ENCODE data around the gene CALCA.
"Not testable (repeated sequence)": the region's sequence is repeated elsewhere in the genome, so short reads cannot be mapped to it uniquely, and the experiment has no call there.

CALCA gene, protein sequence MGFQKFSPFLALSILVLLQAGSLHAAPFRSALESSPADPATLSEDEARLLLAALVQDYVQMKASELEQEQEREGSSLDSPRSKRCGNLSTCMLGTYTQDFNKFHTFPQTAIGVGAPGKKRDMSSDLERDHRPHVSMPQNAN

DNA sequence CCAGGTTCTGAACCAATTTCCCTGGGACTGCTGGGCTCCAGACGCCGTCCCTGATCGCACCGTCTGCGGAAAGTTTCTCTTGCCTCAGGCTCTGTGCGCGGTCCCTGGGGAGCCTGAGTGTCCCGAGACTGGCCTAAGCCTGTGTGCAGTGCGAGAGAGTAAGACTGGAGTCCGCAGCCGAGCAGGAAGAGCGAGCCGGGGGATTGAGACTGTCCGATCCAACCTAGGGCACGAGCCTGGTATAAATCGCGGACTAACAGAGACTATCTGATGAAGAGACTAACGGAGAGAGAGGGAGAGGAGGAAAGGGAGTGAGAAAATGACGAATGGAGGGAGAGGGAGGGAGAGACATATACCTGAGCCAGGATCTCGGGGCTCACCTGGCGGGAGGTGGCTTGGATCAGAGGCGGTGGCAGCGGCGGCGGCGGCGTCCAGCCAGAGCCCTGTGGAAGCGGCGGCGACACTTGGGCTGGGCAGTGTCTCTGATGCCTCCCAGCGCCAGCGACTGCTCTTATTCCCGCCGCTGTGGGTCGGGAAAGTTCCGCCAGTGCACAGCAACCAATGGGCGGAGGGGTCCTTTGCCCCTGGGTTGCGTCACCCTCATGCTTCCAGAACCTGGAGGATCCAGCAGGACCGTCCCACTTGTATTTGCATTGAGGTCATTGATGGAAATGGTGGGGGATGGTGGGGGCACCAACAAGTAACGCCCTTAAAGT, at the start of gene CALCA:
CALCA (minus strand) TSS at position 487 of the 716 bp plus-strand sequence. CDS start 1,159 bp downstream, outside the sequence.
- FAIRE-seq = no peak
- TF ChIP-seq, protein P1, sequence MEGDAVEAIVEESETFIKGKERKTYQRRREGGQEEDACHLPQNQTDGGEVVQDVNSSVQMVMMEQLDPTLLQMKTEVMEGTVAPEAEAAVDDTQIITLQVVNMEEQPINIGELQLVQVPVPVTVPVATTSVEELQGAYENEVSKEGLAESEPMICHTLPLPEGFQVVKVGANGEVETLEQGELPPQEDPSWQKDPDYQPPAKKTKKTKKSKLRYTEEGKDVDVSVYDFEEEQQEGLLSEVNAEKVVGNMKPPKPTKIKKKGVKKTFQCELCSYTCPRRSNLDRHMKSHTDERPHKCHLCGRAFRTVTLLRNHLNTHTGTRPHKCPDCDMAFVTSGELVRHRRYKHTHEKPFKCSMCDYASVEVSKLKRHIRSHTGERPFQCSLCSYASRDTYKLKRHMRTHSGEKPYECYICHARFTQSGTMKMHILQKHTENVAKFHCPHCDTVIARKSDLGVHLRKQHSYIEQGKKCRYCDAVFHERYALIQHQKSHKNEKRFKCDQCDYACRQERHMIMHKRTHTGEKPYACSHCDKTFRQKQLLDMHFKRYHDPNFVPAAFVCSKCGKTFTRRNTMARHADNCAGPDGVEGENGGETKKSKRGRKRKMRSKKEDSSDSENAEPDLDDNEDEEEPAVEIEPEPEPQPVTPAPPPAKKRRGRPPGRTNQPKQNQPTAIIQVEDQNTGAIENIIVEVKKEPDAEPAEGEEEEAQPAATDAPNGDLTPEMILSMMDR (IDR thresholded peaks at IDR 0.05; ENCODE audit: insufficient read depth, missing control alignments) = no peak
- DNase-seq (ENCODE audit: insufficient read length, low spot score) = no peak

DNA sequence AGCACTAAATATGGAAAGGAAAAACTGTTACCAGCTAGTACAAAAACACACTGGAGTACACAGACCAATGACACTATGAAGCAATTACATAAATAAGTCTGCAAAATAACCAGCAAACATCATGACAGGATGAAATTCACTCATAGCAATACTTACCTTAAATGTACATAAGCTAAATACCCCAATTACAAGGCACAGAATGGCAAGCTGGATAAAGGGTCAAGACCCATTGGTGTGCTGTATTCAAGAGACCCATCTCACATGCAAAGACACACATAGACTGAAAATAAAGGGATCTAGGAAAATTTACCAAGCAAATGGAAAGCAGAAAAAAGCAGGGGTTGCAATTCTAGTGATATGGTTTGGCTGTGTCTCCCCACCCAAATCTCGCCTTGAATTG, 44.0 kb upstream of the CALCA start:
- FAIRE-seq = no peak
- DNase-seq (ENCODE audit: insufficient read length, low spot score) = no peak
- TF ChIP-seq, protein P1 (IDR thresholded peaks at IDR 0.05; ENCODE audit: insufficient read depth, missing control alignments) = no peak

DNA sequence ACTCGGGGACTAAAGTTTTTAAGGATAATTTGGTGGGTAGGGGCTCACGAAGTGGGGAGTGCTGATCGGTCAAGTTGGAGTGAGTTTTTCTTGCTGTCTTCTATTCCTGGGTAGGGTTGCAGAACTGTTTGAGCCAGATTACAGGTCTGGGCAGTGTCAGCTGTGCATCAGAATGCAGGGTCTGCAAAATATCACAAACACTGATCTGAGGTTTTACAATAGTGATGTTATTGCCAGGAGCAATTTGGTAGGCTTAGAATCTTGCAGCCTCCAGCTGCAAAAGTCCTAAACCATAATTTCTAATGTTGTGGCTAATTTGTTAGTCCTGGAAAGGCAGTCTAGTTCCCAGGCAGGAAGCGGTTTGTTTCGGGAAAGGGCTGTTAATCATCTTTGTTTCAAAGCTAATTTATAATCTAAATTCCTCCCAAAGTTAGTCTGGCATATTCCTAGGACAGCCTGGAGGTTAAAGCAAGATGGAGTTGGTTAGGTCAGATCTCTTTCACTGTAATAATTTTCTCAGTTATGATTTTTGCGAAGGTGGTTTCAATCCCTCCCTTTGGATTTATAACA, 39.7 kb upstream of the CALCA start:
- DNase-seq (ENCODE audit: insufficient read length, low spot score) = no peak
- TF ChIP-seq, protein P1 (IDR thresholded peaks at IDR 0.05; ENCODE audit: insufficient read depth, missing control alignments) = no peak
- no peak for FAIRE-seq

DNA sequence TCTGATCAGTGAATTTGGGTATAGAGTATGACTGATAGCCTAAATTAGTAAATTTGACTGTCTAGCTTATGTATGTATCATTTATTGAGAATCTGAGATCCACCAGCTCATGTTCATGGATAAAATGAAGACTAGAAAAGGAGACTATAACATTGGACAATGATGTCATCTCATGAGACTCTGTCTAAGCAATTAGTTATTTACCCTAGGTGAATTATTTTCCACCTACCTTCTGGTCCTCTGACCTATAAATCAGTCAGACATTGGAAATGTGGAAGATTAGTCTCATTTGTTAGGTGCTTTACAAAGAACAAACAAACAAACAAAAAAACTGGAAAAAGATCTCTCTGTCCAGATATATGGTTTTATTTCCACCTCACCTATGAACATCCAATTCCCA, 38.7 kb upstream of the CALCA start:
- FAIRE-seq (no peak), DNase-seq (ENCODE audit: insufficient read length, low spot score) (no peak)
- TF ChIP-seq, protein P1 (IDR thresholded peaks at IDR 0.05; ENCODE audit: insufficient read depth, missing control alignments) = no peak

DNA sequence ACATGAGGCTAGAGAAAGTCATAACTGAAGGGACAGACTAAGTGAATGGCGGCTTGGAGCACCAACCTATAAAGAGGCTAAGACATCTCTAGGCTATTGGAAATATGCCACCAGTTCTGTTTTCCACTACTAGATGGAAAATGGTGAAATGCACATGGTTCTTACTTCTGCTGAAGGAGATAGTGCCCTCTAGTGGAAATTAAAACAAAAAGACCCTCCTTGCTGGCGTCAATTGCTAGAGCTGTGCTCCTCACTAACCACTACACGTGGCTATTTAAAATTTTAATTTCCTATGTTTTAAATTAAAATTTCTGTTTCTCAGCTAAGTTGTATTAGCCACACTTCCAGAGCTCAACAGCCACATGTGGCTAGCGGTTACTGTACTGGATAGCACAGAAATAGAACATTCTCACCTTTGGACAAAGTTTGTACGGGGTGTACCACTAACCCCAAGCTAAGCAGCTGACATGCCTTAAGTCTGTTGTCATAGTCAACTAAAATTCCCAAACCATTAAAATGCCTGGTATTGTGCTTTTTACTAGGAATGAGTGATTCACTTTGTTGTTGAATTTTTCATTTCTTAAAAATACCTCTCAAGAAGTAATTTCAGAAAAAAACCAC, 34.1 kb upstream of the CALCA start:
- TF ChIP-seq, protein P1 (IDR thresholded peaks at IDR 0.05; ENCODE audit: insufficient read depth, missing control alignments) = peak; percentile 54
- DNase-seq (ENCODE audit: insufficient read length, low spot score) (no peak), FAIRE-seq (no peak)

DNA sequence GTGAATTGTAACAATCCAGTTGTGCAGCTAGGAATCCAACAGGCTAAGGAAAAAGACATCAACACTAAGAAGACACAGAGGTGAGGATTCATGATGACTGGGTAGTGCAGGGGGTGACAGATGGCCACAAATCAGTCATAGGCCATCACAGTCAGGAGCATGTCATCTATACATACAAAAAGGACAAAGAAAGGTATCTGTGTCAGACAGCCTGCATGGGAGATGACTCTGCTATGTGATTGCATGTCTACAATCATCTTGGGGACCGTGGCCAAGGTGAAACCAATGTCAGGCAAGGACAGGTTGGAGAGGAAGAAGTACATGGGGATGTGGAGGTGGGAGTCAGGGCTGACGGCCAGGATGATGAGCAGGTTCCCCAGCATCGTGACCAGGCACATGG, 16.0 kb upstream of the CALCA start:
- not testable (repeated sequence) for FAIRE-seq; DNase-seq (ENCODE audit: insufficient read length, low spot score)

DNA sequence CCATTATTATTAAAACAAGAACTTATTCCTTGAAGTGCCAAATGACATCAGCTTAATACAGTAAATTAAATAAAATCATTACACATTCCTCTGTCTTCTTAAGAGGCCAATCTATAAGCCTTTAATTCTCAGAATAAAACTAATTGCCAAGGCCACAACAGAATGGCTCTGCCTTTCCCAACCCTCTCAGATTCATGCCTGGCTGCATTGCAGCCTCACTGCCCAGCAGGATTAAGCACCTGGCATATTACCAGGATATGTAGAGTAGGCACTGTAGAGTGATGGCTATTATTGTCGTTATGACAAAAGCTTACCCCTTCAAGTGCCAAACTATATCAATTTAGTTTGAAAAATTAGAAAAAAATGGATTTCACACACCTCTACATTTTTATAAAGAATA, 9.4 kb upstream of the CALCA start:
- no peak for FAIRE-seq
- TF ChIP-seq, protein P1 (IDR thresholded peaks at IDR 0.05; ENCODE audit: insufficient read depth, missing control alignments) = no peak
- DNase-seq (ENCODE audit: insufficient read length, low spot score) = no peak

All from D721Med (cell line).